GM12874 (cell line): ENCODE results near the gene ACTN4.

Source experiments
- TF ChIP-seq, protein P1 (sequence below): IDR thresholded peaks from 2 replicates; pipeline ENCODE4 v1.5.1; 2011; ENCODE audit warnings: low read depth, mild to moderate bottlenecking, control low read depth, low read length, moderate library complexity; ENCODE audit not compliant: insufficient read depth

The ACTN4 gene

DNA sequence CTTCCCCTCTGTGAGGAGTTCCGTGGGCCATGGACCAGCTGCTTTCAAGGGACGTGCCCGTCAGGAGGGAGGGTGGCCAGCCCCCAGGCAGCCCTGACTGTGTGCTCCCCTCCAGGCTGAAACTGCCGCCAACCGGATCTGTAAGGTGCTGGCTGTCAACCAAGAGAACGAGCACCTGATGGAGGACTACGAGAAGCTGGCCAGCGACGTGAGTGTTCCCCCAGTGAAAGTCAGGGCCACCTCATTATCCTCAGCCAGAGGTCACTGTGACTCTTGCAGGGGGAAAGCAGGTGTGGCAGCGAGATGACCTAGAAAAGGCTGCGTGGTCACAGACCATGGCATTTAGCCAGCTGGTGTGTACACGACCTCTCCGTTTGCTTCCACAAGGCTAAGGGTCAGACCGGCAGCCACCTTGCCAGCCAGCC lies 66.9 kb downstream of the ACTN4 start:
- TF ChIP-seq, protein P1, sequence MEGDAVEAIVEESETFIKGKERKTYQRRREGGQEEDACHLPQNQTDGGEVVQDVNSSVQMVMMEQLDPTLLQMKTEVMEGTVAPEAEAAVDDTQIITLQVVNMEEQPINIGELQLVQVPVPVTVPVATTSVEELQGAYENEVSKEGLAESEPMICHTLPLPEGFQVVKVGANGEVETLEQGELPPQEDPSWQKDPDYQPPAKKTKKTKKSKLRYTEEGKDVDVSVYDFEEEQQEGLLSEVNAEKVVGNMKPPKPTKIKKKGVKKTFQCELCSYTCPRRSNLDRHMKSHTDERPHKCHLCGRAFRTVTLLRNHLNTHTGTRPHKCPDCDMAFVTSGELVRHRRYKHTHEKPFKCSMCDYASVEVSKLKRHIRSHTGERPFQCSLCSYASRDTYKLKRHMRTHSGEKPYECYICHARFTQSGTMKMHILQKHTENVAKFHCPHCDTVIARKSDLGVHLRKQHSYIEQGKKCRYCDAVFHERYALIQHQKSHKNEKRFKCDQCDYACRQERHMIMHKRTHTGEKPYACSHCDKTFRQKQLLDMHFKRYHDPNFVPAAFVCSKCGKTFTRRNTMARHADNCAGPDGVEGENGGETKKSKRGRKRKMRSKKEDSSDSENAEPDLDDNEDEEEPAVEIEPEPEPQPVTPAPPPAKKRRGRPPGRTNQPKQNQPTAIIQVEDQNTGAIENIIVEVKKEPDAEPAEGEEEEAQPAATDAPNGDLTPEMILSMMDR = no peak

DNA sequence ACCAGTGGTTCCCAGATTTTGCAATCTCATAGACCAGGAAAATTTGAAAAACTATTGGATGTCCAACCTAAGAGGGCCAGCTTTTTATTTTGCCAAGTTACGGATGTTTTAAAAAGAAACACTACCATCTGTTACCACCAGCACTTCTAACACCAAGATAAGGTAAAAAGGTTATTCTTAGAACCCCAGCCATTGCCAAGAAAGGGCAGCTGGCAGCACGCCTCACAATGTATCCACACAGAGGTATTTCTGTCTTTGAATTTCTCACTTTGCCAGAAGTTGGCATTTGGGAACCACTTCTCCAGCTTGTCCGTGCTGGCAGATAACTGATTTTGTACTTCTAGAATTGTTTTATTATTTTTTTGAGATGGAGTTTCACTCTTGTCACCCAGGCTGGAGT lies 68.1 kb downstream of the ACTN4 start:
- TF ChIP-seq, protein P1 = no peak

DNA sequence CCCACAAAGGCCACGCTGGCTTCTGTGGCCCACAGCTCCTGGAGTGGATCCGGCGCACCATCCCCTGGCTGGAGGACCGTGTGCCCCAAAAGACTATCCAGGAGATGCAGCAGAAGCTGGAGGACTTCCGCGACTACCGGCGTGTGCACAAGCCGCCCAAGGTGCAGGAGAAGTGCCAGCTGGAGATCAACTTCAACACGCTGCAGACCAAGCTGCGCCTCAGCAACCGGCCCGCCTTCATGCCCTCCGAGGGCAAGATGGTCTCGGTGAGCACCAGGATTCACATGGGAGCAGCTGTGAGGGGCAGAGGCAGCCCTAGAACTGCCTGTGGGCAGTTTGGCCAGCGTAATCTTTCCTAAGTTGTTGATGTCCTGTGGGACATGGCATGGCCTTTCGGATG lies 69.6 kb downstream of the ACTN4 start:
- TF ChIP-seq, protein P1 = no peak

DNA sequence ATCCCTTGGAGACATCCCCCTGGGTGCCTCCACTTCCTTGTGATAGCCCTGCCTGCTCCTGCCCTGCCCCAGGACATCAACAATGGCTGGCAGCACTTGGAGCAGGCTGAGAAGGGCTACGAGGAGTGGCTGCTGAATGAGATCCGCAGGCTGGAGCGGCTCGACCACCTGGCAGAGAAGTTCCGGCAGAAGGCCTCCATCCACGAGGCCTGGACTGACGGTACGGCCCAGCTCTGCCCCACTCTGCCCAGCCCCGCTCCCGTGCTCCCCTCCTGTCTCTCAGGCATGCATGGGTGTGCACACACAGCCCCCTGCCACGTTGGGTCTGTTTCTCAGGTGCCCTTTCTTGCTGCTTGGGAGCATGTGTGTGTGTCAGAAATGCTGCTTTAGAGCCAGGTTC lies 70.4 kb downstream of the ACTN4 start:
- TF ChIP-seq, protein P1 = no peak

DNA sequence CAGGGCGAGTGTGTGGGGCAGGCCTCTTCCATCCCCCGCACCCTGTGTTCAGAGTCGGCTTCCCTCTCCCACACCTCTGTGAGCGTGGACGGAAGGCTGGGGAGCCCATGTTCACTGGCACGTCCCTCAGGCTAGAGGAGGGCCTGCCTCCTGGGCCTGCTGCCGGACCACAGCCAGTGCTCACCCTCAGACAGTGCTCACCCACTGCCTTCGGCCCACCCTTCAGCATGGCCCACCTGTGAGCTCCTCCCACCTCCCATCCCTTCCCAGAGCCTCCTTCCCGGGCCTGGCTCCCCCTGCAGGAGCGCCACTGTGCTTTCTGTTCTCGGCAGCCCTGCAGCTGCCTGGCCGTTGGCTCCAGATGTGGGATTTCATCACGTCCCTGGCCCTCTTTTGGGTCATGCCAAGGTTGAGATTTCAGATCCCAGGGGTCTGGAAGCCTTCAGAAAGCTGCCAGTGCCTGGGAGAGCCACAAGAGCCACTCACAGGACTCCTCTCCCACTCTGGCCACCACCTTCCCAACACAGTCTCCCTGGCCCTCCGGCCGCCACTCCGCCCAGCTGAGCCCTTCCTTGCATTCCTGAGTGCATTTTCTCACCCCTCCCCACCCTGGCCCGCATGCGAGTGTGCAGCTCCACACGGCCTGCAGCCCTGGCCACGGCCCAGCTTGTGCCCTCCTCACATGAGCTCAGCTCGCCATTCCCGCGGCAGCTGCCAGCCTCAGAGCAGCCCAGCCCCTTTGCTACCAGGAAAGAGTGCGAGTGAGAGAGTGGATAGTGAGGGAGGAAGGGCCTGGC lies 71.5 kb downstream of the ACTN4 start:
- TF ChIP-seq, protein P1 = no peak

DNA sequence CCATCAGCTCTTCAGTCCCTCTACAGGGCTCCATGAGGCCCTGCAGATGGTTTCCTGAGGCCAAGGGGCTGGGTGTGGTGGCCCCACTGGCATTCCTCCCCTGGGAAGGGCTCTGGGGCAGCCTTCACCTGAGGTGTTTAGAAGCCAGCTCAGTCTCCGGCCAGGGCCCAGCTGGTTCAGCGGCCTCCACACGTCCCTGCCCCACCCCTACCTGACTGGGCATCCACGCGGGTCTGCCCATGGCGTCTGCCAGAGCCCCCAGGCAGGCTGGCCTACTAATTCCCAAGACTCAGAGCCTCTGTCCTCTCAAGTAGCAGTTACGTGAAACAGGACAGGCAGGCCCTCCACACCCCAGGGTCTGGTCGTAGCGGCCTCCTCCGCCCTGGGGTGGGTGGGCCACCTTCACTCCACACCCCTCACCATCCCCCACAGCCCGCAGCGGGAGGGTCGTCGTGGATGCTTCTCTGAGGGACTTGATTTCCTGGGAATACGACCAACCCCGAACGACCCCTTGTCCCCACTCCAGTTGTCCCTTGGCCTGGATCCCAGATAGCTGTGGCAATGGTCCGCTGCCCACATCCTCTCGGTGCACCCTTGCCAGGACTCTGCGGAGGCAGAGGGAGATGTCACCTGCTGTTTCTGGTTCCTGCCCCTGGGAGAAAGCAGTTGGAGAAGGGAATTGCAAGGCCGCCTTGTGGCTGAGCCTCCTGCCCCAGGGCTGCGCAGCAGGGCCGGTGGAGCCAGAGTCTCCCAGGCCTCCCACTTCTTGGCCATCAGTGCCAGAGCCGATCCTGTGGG lies 72.5 kb downstream of the ACTN4 start:
- TF ChIP-seq, protein P1 = no peak

DNA sequence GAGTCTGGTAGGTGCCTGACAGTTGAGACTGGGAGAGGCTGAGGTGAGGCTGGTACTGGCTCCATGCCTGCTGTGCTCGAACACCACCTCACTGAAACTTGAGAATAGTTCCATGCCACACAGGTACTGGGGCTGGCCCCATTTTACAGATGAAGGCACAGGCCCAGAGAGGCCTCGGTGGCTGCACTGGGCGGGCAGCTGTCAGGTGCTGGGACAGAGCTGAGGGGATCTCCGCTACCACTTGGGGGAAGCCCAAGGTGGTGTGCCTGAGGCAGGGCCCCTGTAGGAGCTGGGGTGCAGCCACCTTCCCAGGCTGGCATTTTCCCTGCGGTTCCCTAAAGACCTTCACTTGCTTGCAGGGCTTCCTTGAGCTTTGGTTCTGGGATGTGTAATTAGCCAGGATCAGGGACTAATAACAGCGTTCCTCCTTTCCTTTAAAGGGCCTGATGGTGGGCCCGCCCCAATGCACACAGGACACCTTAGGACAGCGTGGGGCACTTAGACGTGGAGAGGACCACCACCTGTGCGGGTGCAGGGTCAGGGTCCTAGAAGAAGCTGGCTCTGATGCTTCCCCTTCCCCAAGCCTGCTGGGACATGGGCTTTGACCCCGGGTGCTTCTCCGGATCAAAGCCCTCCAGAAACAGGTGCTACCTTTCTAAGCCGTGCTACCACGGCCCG lies 73.2 kb downstream of the ACTN4 start:
- TF ChIP-seq, protein P1 = no peak
